SK-N-MC (cell line): ENCODE measurements around the gene B4GALT1.

ENCODE experiments used
- DNase-seq: peaks from one replicate; pipeline ENCODE4 v3.0.0-alpha.2; 2011; ENCODE audit warnings: low read depth, low spot score
- H3K27ac ChIP-seq: fragments of 200-600 bp; sonication (generic); 2 replicates; pipeline ENCODE4 v1.5.1; 2016; ENCODE audit warnings: mixed run types
- H3K36me3 ChIP-seq: fragments of 200-600 bp; sonication (generic); 2 replicates; pipeline ENCODE4 v1.6.1; 2017; ENCODE audit warnings: antibody characterized with exemption, low read length, mixed read lengths; ENCODE audit not compliant: insufficient read depth
- H3K4me3 ChIP-seq: fragments of 200-600 bp; sonication (generic); 2 replicates; pipeline ENCODE4 v1.5.1; 2016
- H3K9ac ChIP-seq: fragments of 200-600 bp; sonication (generic); 2 replicates; pipeline ENCODE4 v1.8.0; 2017; ENCODE audit warnings: mixed run types, mixed read lengths; ENCODE audit not compliant: insufficient read length
- H3K9me3 ChIP-seq: fragments of 200-600 bp; sonication (generic); 2 replicates; pipeline ENCODE4 v1.6.1; 2017; ENCODE audit warnings: low read depth, mild to moderate bottlenecking, antibody characterized with exemption, low read length, moderate library complexity, mixed read lengths
- EZH2 ChIP-seq: fragments of 200-600 bp; sonication (generic); IDR thresholded peaks from one replicate; pipeline ENCODE4 v1.6.1; 2017; ENCODE audit warnings: antibody characterized with exemption
- FOXP2 ChIP-seq: optimal IDR thresholded peaks from 2 replicates; pipeline ENCODE3; 2011; ENCODE audit warnings: mild to moderate bottlenecking, moderate library complexity; ENCODE audit not compliant: insufficient read depth; ENCODE audit errors: extremely low read length, control extremely low read depth
- POLR2AphosphoS5 ChIP-seq: IDR thresholded peaks from 2 replicates; pipeline ENCODE4 v1.6.1; 2012; ENCODE audit warnings: mild to moderate bottlenecking, low read depth, low read length, borderline replicate concordance

Gene B4GALT1

DNA sequence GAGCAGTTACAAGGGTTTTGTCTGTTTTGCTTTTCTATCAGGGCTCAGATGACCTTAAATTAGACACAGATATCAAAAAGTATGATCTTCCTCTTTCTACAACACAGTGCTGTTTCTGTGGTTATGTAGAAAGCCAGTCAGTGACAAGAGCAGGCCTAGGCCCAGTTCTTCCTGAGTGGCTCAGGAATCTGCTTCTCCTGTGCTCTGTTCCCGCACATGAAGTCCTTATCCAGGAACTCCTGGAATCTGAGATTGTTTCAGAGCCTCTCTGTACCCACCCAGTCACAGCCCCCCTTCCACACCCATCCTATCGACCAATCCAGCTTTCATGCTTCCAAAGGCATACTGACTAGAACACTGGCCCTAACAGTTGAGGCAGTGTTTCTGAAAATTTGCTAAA, 50.3 kb downstream of the B4GALT1 start:
- H3K27ac ChIP-seq = peak overlapping the region; percentile 79; the same call in 1 of the 2 replicates
- H3K9me3 ChIP-seq = no peaks in the 10 kb centered on the region
- no peak overlapping the region for H3K9ac ChIP-seq
- no peak for DNase-seq
- peaks cover 8% of the 10 kb centered on the region; the same call in 1 of the 2 replicates for H3K36me3 ChIP-seq
- H3K4me3 ChIP-seq = peak overlapping the region; percentile 18; the same call in 1 of the 2 replicates
- no peak for TF ChIP-seq EZH2
- TF ChIP-seq FOXP2 = no peak
- TF ChIP-seq POLR2AphosphoS5 = no peak

DNA sequence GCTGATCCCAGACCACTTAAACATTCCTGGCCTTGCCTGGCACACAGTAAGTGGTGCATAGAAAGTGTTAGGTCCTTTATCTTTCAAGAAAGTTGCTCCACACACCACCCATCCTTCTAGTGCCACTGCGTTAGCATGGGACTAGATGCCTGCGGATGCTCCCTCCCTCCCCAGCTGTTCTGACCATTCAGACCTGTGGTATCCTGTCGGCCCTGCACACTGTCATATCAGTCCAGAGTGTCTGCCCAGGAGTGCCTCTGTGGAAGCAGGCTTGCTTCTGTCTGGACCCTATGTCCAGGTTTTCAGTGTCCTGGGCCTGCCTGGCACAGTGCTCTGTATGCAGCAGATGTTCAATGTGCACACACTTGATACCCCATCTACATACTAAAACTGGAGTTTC, 52.4 kb downstream of the B4GALT1 start:
- TF ChIP-seq FOXP2 (no peak), EZH2 (no peak), POLR2AphosphoS5 (no peak)
- no peak for DNase-seq
- Histone ChIP-seq H3K9ac (no peak overlapping the region), H3K4me3 (no peak overlapping the region), H3K9me3 (no peaks in the 10 kb centered on the region), H3K36me3 (peaks cover 8% of the 10 kb centered on the region; the same call in 1 of the 2 replicates), H3K27ac (no peak overlapping the region)

DNA sequence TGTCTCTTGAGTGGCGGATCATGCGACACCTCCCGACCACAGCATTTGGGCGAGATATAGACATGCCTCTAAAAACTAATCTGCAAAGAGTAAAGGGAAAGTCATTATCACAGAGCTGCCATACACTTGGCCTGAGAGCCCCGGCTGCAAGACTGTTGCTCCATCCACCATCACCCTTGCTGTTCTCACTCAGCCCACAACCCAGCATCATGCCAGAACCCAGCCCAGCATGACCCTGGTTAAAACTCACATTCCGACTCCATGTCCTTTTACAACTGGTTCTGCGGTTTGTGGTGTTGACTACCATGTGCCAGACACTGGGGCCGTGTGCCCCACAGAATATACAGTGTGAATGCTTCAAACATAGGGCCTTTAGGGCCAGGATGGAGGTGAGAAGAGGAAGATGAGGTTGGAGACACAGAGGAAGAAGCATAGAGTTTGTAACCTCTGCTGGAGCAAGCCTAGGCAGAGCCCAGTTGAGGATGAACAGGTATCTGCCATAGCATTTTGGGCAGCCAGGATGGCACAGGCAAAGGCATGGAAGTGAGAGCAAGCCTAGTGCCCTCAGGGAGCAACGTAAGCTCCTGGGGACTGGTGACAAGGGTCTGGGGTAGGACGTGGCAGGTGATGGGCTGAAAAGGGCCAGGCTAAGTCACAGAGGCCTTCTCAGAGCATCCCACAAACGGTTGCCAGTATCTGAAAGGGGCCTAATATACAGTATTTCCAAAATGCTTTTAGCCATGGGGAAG, 53.2 kb downstream of the B4GALT1 start:
- peaks cover 8% of the 10 kb centered on the region; the same call in 1 of the 2 replicates for H3K36me3 ChIP-seq
- DNase-seq = no peak
- no peak overlapping the region for H3K9ac ChIP-seq
- no peaks in the 10 kb centered on the region for H3K9me3 ChIP-seq
- no peak overlapping the region for H3K4me3 ChIP-seq
- no peak overlapping the region for H3K27ac ChIP-seq
- TF ChIP-seq FOXP2 (no peak), POLR2AphosphoS5 (no peak), EZH2 (no peak)

DNA sequence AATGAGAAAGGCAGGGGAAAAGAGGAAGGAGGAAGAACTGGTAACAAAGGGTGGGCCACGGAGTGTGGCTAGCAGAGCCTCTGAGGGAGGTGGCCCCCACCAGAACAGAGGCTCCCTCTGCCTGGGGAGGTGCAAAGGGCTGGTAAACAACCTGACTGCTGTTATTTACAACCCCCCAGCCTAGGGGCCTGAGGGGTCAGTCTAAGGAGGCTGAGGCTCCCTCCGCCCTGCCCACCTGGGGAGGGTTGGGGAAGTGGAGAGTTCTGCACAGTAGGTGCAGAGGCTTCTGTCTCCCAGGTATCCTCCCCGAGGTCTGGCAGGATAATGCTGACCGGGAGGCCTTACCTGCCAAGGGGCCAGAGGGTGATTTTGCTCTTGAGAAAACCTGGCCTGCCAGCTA, 55.0 kb downstream of the B4GALT1 start:
- no peak overlapping the region for H3K4me3 ChIP-seq
- DNase-seq = no peak
- no peak overlapping the region for H3K9ac ChIP-seq
- no peak overlapping the region for H3K27ac ChIP-seq
- no peak for TF ChIP-seq FOXP2
- TF ChIP-seq POLR2AphosphoS5 = no peak
- TF ChIP-seq EZH2 = no peak
- no peaks in the 10 kb centered on the region for H3K9me3 ChIP-seq
- peaks cover 8% of the 10 kb centered on the region; the same call in 1 of the 2 replicates for H3K36me3 ChIP-seq

DNA sequence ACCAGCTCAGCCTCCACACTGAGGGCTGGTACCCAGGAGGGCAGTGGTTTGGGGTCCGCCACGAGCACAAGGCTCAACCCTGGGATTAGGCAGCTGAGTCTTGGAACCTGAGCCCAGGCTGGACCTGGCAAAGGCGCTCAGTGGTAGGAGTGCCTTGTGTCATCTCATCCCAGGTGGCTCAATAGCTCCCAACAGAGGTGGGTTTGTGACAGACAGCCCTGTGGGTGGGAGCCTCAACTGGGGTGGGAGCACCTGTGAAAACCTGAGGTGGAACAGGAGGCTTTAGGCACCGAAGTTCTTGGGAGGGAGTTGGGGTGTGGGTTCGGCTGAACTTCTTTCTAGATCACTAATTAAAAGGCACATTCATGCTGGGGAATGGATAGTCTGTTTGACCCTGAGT, 55.5 kb downstream of the B4GALT1 start:
- DNase-seq = no peak
- TF ChIP-seq EZH2 (no peak), POLR2AphosphoS5 (no peak), FOXP2 (no peak)
- no peaks in the 10 kb centered on the region for H3K9me3 ChIP-seq
- no peak overlapping the region for H3K27ac ChIP-seq
- no peak overlapping the region for H3K9ac ChIP-seq
- H3K36me3 ChIP-seq = peaks cover 8% of the 10 kb centered on the region; the same call in 1 of the 2 replicates
- no peak overlapping the region for H3K4me3 ChIP-seq

DNA sequence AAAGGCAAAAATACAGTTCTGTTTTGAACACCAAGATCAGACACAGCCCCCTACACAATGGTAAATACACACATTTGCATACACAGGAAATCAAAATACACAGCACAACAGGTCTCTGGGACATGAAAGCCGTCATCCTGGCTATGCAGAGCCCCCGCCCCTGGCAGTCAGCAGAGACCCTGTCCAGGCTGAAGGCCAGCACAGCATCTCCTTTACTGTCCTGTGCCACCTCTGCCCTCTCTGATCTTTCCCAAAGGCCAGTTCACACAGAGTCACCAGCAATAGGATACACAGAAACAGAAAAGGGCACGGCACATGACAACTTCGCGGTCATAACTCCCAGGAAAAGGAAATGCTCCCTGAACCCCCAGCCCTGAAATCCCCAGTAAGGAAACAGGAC, 56.5 kb downstream of the B4GALT1 start:
- no peak for TF ChIP-seq EZH2
- TF ChIP-seq POLR2AphosphoS5 = no peak
- no peak for TF ChIP-seq FOXP2
- Histone ChIP-seq H3K27ac (no peak overlapping the region), H3K4me3 (no peak overlapping the region), H3K36me3 (peaks cover 8% of the 10 kb centered on the region; the same call in 1 of the 2 replicates), H3K9ac (no peak overlapping the region), H3K9me3 (no peaks in the 10 kb centered on the region)
- DNase-seq = no peak

DNA sequence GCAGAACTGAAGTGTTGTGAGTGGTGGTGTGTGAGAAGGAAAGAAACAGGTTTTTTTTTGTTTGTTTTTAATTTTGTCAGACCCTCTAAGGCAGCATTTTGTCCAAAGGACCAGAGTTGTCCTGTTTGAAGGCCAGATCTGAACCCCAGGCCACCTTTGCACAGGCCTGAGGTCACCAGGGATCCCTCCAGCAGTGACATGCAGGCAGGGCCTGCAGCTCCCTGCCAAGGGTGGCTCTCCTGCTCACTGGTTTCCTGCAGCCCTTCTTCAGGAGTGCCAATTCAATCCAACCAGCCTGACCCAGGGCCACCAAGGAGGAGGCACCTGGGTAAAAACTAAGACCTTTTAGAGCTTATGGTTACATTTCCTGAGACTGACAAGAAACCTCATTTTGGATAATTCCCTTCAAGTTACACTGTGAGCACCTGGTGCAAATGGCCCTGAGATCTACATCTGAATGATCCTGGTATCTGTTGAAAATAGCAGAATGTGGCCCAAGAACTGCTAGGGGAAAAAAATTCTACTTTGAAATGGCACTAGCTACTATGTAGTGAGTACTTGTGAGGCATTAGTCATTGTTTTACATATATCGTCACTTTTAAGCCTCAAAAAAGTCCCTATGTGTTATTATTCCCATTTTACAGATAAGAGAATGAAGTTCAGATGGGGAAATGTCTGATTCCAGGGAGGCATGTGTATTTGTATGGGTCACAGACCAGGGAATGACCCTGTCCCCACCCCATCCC, 57.1 kb downstream of the B4GALT1 start:
- Histone ChIP-seq H3K36me3 (peaks cover 8% of the 10 kb centered on the region; the same call in 1 of the 2 replicates), H3K4me3 (no peak overlapping the region), H3K9me3 (no peaks in the 10 kb centered on the region), H3K9ac (no peak overlapping the region), H3K27ac (no peak overlapping the region)
- no peak for DNase-seq
- no peak for TF ChIP-seq EZH2
- TF ChIP-seq POLR2AphosphoS5 = no peak
- TF ChIP-seq FOXP2 = no peak

- no peak overlapping the region for H3K27ac ChIP-seq
- TF ChIP-seq POLR2AphosphoS5 (no peak), EZH2 (no peak), FOXP2 (no peak)
These were observed 58.0 kb downstream of the B4GALT1 start for GRCh38 chr9:33109097-33109496.

More at GRCh38 chr9:33109097-33109496, 58.0 kb downstream of the B4GALT1 start:
- no peaks in the 10 kb centered on the region for H3K9me3 ChIP-seq
- H3K4me3 ChIP-seq = no peak overlapping the region
- no peak for DNase-seq
- H3K36me3 ChIP-seq = peaks cover 8% of the 10 kb centered on the region; the same call in 1 of the 2 replicates
- H3K9ac ChIP-seq = no peak overlapping the region
